ENCODE results near the gene FAM227B.
"Not testable (repeated sequence)": the region's sequence is repeated elsewhere in the genome, so short reads cannot be mapped to it uniquely, and the experiment has no call there.

Gene FAM227B

DNA sequence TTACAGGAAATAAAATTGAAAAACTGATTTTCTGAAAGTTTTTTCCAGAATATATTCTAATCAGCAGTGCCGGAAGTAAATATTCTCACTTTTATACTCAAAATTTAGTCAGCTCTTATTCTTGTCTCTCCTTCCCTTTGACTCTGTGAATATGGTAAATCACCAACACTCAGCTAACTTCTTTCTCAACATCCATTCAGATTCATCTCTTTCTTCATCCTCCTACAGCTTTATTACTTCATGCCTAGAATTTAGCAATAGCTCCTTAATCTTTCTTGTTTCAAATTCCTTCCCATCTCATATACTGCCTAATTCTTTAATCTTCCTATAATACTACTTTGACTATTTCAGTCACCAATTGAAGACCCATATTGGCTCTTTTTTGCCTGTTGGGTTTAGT lies 129.7 kb downstream of the FAM227B start:
- DNase-seq, result peak; percentile 53

DNA sequence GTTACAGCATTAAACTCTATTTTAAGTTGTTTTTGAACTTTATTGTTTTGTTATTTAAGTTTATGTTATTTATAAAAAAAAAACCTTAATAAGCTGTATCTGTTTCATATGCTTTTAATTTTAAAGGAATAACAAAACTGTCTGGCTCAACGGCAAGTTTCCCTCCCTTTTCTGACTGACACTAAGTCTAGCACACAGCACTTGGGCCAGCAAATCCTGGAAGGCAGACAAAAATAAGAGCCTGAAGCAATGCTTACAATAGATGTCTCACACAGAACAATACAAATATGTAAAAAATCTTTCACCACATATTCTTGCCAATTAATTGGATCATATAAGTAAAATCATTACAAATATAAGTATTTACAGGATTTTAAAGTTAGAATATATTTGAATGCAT lies 135.2 kb downstream of the FAM227B start:
- DNase-seq, result not testable (repeated sequence)

DNA sequence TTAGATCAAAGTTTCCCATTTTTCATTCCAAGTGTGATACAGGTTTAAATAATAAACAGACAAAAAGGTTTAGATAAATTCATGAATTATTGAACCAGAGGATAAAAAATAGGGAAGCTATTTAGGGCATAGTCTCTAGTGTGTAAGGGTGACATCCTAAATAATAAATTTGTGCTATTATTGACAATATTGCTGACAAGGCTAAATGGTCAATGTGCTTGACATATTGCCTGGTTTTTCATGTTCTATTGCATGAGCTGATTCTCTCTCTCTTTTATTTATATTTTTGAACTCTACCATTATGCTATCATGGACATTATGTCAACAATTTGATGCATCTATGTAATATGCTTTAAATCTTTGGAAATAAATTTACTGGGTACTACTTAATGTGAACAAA lies 141.6 kb downstream of the FAM227B start:
- not testable (repeated sequence) for DNase-seq

DNA sequence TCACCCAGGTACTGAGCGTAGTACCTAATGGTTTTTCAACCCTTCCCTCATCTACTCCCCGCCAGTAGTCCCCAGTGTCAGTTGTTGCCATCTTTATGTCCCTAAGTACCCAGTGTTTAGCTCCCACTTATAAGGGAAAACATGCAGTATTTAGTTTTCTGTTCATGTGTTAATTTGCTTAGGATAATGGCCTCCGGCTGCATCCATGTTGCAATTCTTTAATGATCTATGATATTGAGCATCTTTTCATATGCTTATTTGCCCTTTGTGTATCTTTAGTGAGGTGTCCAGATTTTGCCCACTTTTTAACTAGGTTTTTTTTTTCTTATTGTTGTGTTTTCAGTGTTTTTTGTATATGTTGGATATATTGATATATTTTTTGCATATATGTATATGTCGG lies 142.6 kb downstream of the FAM227B start:
- DNase-seq, result not testable (repeated sequence)

DNA sequence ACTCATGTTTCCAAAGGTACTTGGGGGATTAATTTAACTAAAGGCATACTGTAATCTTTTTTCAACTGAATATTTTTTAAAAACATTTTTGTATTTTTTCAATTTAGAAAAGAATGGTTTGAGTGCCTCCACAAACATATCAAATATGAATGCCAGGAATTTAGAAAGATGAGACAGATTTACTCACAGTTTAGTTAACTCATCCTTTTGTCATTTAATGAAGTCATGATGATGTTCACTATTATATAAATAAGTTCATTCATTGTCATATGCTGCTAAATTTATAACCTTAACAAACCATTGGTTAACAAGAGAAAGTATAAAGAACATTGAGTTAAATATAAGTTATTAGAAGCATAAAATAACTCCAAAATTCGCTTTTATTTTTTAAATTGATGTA lies 147.6 kb downstream of the FAM227B start:
- DNase-seq, result no peak

DNA sequence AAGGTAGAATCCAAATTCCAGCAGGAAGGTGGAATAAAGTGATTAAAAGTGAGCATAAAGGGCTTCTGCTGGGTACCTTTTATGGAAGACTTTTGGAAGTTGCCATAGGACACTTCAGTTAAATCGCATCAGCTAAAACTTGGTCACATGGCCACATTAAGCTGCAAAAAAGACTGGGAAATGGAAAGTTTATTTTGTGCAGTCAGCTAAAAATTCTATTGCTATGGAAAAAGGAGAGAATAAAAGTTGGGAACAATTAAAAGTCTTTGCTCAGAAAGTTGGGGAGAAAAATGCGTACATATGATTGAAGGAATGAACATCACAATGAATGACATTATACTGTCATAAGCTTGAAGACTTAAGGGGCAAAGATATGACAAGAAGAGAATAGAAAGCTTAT lies 148.3 kb downstream of the FAM227B start:
- DNase-seq, result no peak

DNA sequence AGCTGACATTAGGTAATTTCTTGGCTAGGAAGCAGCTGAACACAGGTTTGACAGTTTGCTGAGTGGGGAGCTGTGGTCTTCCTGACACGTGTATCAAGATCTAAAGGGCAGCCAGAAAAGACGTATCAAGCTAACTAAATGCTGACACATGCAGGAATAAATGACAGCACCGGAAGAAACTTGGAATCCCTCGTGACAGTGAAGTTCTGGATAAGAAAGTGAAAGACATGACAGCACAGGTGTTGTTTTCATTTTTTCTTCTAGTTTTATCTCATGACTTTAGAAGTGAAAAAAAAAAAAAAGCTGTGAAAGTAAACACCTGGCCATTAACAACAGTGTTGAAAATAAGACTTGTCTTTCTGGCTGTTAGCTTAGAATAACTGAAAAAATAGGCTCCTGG lies 148.9 kb downstream of the FAM227B start:
- no peak for DNase-seq

DNA sequence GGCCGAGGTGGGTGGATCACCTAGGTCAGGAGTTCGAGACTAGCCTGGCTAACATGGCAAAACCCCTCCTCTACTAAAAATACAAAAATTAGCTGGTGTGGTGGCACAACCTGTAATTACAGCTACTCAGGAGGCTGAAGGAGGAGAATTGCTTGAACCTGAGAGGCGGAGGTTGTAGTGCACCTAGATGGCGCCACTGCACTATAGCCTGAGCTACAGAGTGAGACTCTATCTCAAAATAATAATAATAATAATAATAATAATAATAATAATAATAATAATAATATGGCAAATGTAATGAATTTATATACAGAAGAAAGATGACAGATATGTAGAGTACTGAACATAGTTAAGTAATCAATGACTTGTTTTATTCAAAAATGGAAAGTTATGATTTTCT lies 149.4 kb downstream of the FAM227B start:
- peak; percentile 35 for DNase-seq

DNA sequence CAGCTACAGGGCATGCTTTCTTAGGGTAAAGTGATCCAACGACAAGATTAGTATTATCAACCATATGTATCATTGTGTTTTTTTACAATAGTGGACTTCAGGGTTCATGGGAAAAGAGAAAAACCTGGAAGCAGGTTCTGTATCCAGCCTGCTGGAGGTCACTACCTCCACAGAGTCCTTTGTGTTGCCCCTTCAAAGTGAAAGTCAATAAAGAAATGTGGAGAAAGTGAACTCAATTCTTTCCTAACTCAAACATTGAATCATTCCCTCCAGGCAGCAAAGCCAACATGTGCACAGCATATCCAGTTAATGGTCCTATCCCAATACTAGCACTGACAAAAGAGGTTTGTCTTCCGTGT lies 152.2 kb downstream of the FAM227B start:
- DNase-seq, result no peak

DNA sequence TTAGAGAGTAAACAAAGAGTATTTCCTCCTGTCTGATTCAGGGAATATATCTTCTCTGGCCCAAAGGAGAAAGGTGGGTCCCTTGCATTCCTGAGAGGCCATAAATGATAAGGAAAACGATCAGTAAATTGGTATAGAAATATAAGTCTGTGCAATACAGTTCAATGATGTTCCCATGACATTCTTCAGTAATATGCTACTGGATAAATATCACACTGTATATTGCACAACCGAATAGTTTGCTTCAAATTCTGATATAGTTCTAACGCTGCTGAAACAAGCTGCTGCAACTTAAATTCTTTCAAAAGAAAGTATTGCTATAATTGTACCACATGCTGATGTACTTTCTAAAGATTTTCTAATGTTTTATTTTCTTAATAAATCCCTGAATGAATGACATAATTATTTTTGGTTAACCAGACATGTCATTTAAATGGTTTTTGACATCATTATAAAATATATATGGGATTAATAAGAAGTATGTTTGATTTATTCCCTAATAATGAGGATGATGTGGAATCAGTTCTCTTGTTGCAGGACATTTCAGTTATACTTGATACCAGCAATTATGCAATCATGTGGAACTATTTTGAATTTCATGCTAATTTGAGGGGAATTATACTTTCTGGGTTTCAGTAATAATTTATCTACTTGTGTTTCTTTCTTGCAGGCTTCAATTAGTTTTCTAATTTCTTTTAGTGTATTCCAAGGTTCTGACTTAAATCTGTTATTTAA lies 152.7 kb downstream of the FAM227B start:
- DNase-seq, result no peak

DNA sequence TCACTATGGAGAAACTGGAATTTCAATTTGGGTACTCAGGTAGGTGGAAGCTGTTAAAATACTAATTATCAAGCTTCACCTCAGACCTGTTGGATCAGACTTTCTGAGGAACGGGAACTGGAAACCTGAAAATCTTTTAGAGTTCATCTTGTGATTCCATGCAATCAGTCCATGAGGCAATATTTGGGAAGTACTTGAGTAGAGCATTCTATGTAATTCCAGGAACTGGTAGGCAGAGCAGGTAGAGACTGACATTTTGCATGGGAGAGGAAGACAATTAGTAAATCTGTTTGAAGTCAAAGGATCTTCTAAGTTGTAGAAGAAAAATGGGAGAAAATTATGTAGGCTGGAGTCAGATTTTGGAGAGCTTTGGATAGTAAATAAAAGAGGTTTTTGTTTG lies 154.5 kb downstream of the FAM227B start:
- no peak for DNase-seq

DNA sequence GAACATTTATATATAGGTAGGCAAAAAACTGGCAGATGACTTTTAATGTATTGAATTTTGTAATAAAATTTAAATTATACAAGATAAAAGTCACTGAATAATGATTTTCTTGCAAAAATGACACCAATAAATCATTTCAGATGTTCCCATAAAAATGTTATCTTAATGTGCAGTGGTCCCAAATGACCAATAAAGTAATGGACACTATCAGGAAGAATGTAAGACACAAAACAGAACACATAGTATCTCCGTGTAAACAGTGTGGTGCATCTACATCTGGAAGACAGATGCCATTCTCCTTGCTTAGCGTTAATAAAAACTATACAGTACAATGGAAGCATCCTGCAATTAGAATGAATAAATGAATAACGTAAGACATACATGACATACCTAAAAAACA lies 156.1 kb downstream of the FAM227B start:
- DNase-seq, result no peak

DNA sequence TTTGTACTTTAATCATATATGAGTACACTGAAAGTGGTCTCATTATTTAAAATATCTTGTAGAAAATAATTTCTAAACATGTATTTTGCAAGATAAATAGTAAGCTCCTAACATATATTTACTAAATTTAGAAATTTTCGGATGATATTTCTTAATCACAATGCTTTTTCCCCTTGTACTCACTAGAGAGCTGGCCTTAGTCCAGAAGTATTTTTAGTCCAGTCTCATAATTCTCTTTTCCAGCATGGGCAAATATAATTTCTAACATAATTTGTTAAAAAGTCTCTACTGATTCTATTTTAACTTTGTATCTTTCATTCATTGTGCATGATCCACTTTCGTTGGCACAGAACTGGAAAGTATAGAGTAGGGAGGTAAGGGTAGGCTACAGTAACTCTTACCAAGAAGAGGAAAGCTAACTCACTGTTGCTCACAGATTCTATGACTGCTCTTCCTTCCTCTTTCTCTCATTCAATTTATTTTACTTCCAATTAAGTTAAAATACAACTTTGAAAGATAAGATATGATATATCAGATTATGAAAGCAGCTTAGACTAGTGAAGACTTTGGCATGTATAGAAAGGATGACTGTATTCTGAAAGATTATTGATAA lies 158.3 kb downstream of the FAM227B start:
- DNase-seq, result peak; percentile 35

DNA sequence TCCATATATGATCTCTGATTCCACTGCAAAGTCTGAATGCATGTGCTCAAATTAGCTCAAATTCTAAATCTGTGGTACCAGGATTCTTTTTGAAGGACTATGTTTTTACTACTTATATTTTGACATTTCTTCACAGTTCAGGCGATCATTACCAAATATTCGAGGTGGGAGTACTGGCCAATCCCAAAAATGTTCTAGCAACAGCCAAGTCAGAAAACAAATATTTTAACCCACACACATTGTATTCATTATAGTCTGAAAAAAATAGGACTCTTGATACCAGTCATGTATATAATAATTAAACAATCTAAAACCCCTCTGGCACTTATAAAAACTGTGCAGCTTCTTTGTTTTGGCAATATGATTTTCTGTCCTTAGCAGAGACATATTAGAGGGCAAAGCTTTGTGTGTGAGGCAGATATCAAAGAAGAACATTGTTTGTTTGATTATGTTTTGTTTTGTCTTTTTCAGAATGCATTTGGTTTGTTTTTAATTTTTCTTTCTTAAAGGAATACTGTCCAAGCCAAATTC lies 160.1 kb downstream of the FAM227B start:
- DNase-seq, result no peak

DNA sequence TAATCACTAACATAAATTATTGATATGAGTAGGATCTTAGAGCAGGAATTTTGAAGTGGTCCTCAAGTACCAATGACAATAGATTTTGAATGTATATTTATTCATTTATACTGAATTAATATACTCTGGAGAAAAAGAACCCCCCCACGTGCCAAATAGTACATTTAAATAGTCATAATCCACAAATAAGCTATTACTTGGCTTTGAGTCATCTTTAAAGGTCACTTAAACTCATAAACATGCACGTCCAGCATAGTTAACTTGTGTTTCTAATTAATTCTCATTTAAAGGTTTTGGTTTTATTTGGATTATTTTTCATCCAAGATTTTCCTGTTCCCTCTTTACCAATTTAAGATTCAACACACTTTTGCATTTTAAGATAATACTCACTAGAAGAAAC lies 162.5 kb downstream of the FAM227B start:
- no peak for DNase-seq

DNA sequence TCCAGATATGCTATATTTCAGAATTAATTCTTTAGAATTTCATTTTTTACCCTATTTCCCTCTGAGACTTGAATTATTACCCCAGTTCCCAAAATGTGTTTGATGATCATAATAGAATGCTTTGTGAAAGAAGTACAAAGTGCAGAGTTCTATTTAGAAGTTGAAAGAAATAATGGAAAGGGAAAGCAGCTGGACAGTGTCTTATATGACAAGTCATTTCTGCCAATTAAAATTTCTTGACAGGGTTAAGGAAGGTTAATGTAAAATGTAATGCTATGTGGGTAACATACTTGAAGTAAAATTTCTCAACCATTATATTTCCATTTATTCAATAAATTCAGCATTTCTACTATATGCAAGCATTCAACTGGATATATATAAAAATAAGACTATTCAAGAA lies 164.5 kb downstream of the FAM227B start:
- no peak for DNase-seq

DNA sequence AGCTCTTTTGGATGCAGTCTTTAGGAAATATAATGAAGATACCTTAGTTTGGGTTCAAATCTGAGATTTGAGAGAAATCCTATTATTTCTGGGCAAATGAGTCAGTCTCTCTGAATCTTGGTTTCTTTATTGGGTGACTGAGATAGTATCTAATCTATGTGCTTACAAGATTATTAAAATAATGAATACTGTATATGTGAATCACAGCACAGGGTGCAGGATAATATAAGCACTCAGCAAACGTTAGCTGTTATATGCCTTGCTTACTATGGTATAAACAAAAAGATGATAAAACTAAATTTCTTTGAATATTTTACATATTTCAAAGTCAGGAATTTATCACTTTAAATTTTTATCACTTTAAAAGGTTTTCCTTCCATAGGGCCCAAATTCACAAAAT lies 168.0 kb downstream of the FAM227B start:
- no peak for DNase-seq

DNA sequence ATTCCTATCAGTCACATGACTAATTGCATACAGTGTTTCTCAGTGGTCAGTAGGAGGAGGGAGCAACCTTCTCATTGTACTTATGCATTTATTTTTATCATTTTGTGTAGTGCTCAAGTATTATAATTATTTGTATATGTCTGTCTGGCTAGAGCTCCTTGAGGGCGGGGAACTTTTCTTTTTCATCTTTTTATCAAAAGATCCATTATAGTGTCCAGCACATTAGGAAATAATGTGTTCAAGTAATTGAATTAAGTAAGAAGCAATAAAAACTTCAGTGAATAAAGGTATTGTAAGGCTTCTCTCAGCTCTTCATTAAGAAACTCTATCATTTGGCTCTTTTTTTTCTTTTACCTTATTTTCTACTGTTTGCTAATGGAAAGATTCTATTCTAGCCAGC lies 178.8 kb downstream of the FAM227B start:
- no peak for DNase-seq

DNA sequence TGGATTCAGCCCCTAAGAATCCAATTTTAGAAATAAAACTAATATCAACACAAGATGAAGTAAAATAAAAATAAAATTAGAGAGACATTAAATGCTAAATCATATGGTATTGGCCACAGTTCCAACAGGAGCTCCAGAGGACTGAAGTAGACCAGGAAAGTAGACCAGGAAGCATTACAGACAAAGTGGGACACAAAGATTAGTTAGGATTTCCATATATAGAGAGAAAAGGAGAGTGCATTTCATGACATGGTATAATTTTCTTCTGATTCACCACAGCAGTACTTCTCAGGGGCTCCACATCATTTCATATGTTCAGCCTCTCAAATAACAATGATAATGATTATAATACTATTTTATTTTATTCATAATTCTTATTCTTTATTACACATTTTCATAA lies 179.3 kb downstream of the FAM227B start:
- DNase-seq, result no peak

DNA sequence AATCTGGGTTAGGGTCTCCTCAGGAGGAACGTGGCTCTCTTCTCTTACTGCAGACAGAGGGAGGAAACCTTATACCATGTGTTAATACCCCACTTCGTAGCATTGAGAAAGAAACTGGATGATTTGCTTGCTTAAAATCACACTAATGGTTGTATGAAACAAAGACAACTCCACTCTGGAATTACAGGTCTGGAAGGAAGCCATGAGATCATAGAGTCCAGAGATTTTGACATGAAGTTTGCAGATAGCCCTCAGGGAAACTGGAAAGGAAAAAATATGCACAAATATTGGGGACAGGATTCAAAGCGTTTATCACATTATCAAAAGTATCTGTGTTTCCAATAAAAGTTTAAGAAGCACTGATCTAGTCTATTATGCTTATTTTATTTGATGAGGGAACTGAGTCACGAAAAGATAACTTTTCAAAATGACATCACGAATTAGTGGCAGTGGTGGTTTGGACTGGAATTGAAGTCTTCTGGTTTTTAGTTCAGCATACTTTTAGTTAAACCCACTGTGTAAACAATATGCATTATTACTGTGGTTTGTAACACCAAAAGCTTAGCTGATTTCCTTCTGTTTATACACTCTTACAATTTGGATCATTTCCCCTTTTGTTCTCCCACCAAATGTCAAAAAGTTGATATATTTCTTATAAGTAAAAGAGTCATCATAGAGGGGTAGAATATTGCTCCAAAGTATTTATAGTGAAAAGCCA lies 180.8 kb downstream of the FAM227B start:
- DNase-seq, result peak; percentile 35

DNA sequence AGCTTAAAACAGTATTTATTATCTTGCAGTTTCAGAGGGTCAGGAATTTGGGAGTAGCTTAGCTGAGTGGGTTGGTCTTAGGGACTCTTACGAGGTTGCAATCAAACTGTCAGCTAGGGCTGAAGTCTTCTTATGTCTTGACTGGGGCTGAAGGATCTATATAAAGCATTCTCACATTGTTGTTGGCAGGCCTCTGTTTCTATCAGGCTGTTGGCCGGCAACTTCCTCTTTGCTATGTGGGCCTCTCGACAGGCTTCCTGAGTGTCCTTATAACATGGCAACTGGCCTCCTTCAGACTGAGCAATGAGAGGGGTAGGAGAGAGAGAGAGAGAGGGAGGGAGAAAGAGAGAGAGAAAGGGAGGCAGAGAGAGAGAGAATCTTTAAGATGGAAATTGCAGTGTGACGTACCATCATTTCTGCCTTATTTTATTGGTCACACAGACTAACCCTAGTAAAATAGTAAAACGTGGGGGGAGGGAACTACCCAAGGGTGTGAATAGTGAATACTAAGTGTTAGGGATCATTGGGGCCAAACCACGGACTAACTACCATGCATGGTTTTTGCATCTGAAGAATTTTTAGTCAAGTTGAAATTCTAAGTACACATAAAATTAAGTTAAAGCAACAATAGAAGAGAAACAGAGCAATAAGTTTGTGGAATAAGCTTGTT lies 181.5 kb downstream of the FAM227B start:
- peak; percentile 43 for DNase-seq

DNA sequence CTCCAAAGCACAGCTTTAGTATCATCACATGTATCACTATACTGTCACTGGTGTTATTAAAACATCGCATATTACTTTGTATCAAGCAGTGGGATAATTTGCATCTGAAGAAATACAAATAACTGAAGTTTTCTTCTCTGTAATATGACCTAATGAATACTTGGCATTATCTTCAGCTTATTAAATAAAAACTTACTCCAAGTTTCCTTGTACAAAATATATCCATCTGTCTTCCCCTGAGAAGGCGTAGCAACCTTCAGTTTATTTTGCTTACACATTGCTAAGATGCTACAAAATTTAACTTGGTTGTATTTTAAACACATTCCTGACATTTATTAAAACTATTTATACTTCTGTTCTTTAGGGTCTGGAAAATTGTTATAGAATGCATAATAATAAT lies 183.9 kb downstream of the FAM227B start:
- no peak for DNase-seq

DNA sequence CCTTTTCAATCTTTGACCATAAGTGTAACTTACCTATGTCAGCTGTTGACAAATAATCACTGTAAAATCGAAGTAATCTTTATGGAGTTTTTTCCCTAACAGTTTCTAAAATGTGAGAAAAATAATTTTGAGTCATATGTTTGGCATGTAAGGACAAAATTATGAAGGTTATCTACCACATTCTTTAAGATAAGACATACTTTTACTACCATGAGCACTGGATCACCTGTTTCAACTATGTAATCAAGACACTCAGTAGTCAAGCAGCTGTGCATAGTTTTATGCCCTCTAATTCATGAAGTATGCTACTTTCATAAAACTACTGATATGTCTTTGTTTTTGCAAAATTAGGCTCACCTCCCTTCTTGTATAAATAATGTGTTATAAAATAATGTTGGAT lies 185.4 kb downstream of the FAM227B start:
- DNase-seq, result no peak

DNA sequence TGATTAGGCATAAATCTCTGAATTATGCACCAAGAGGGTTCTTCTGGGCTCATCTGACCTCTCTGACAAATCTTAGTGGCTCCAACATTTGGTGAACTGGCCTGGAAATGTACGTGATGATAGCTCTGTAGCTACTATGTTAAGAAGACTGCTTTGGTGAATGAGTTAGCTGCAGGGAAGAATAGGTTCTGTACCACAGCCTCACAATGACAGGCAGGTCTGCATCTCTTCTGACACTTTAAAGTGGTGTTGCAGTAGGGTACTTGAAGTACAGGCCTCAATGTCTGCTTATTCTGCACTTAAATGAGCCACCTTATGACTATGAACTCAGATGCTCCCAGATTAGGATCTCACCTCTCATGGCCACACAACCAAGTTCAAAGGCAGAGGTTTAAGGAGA lies 190.6 kb downstream of the FAM227B start:
- DNase-seq, result no peak

All from suppressor macrophage treated with lipopolysaccharide for 4 hours (primary cell).